ENCODE data around the gene FUZ.
A peak's percentile ranks its signal among the peaks of the same experiment; 100 is the strongest.
"Not testable (repeated sequence)": the region's sequence is repeated elsewhere in the genome, so short reads cannot be mapped to it uniquely, and the experiment has no call there.

The FUZ gene

GRCh38 chr19:49829721-49830120, 16.6 kb upstream of the FUZ start:
- no peak for DNase-seq

- DNase-seq: no peak
These were observed 16.1 kb upstream of the FUZ start for GRCh38 chr19:49829200-49829599.

- DNase-seq: no peak
These were observed 13.9 kb upstream of the FUZ start for GRCh38 chr19:49827034-49827433.

- no peak for DNase-seq
These were observed 11.6 kb upstream of the FUZ start for GRCh38 chr19:49824662-49825061.

- DNase-seq: no peak
These were observed 10.4 kb upstream of the FUZ start for GRCh38 chr19:49823472-49823871.

- no peak for DNase-seq
These were observed 7.0 kb upstream of the FUZ start for GRCh38 chr19:49820125-49820524.

- DNase-seq: not testable (repeated sequence)
These were observed 6.5 kb upstream of the FUZ start for GRCh38 chr19:49819452-49820115.

GRCh38 chr19:49818649-49819370, 5.7 kb upstream of the FUZ start:
- no peak for DNase-seq

- peak; percentile 86 to 88 for DNase-seq
These were observed 5.0 kb upstream of the FUZ start, which contains the start of gene MED25 for GRCh38 chr19:49817964-49818648. Gene MED25 (plus strand): TSS chr19:49818289. CDS start chr19:49818342, 53 bp downstream.

GRCh38 chr19:49816590-49816989, 3.5 kb upstream of the FUZ start:
- no peak for DNase-seq

- no peak for DNase-seq
These were observed 918 bp upstream of the FUZ start for GRCh38 chr19:49814010-49814409.

GRCh38 chr19:49812452-49812996, 568 bp downstream of the FUZ start:
- no peak for DNase-seq

- no peak for DNase-seq
These were observed 1.8 kb downstream of the FUZ start for GRCh38 chr19:49811328-49811727.

GRCh38 chr19:49809941-49810389, 3.1 kb downstream of the FUZ start:
- no peak for DNase-seq

GRCh38 chr19:49809160-49809940, 3.7 kb downstream of the FUZ start:
- DNase-seq: peak; percentile 50 to 61

- DNase-seq: peak; percentile 86 to 90
These were observed 4.4 kb downstream of the FUZ start for GRCh38 chr19:49808711-49809159.

GRCh38 chr19:49807904-49808675, 5.0 kb downstream of the FUZ start:
- no peak for DNase-seq

- no peak for DNase-seq
These were observed 5.8 kb downstream of the FUZ start for GRCh38 chr19:49807058-49807903.

GRCh38 chr19:49806620-49806959, 6.5 kb downstream of the FUZ start:
- no peak for DNase-seq

GRCh38 chr19:49805822-49806619, 7.1 kb downstream of the FUZ start:
- no peak for DNase-seq
